ENCODE results near the gene NDUFV2. TPM values are rescaled to one million over a fixed set of nuclear protein-coding genes. Genes with fewer than 3 reads are reported as not detected.
A peak's percentile ranks its signal among the peaks of the same experiment; 100 is the strongest.

Gene NDUFV2
- total RNA-seq, 1 donor from 2014 or later: 69.0 TPM

- peak overlapping the region; percentile 66 for H3K4me3 ChIP-seq (ENCODE audit: low read depth, low read length)
- FAIRE-seq (no peak), DNase-seq (ENCODE audit: low read depth) (peak; percentile 52)
- no peaks in the 10 kb centered on the region for H3K36me3 ChIP-seq (ENCODE audit: control insufficient read depth, insufficient read depth, low read length)
- TF ChIP-seq, protein P1, sequence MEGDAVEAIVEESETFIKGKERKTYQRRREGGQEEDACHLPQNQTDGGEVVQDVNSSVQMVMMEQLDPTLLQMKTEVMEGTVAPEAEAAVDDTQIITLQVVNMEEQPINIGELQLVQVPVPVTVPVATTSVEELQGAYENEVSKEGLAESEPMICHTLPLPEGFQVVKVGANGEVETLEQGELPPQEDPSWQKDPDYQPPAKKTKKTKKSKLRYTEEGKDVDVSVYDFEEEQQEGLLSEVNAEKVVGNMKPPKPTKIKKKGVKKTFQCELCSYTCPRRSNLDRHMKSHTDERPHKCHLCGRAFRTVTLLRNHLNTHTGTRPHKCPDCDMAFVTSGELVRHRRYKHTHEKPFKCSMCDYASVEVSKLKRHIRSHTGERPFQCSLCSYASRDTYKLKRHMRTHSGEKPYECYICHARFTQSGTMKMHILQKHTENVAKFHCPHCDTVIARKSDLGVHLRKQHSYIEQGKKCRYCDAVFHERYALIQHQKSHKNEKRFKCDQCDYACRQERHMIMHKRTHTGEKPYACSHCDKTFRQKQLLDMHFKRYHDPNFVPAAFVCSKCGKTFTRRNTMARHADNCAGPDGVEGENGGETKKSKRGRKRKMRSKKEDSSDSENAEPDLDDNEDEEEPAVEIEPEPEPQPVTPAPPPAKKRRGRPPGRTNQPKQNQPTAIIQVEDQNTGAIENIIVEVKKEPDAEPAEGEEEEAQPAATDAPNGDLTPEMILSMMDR (IDR thresholded peaks at IDR 0.05; ENCODE audit: insufficient read depth, low read length, severe bottlenecking): no peak
- no peaks in the 10 kb centered on the region for H3K27me3 ChIP-seq (ENCODE audit: control insufficient read depth, insufficient read depth, low read length)
These were observed 926 bp downstream of the NDUFV2 start for GRCh38 chr18:9103376-9103873.

- no peak for FAIRE-seq
- peak; percentile 64 for DNase-seq (ENCODE audit: low read depth)
- TF ChIP-seq, protein P1 (IDR thresholded peaks at IDR 0.05; ENCODE audit: insufficient read depth, low read length, severe bottlenecking): no peak
- no peaks in the 10 kb centered on the region for H3K36me3 ChIP-seq (ENCODE audit: control insufficient read depth, insufficient read depth, low read length)
- H3K27me3 ChIP-seq (ENCODE audit: control insufficient read depth, insufficient read depth, low read length): no peaks in the 10 kb centered on the region
- H3K4me3 ChIP-seq (ENCODE audit: low read depth, low read length): peak overlapping the region; percentile 66
These were observed 1.9 kb downstream of the NDUFV2 start for GRCh38 chr18:9104244-9104901.

- no peaks in the 10 kb centered on the region for H3K36me3 ChIP-seq (ENCODE audit: control insufficient read depth, insufficient read depth, low read length)
- TF ChIP-seq, protein P1 (IDR thresholded peaks at IDR 0.05; ENCODE audit: insufficient read depth, low read length, severe bottlenecking): no peak
- H3K4me3 ChIP-seq (ENCODE audit: low read depth, low read length): no peak overlapping the region
- FAIRE-seq (no peak), DNase-seq (ENCODE audit: low read depth) (no peak)
- no peaks in the 10 kb centered on the region for H3K27me3 ChIP-seq (ENCODE audit: control insufficient read depth, insufficient read depth, low read length)
These were observed 2.9 kb downstream of the NDUFV2 start for GRCh38 chr18:9105420-9105819.

GRCh38 chr18:9106094-9106493 is 3.6 kb downstream of the NDUFV2 start:
- no peaks in the 10 kb centered on the region for H3K27me3 ChIP-seq (ENCODE audit: control insufficient read depth, insufficient read depth, low read length)
- no peak for FAIRE-seq
- H3K4me3 ChIP-seq (ENCODE audit: low read depth, low read length): no peak overlapping the region
- TF ChIP-seq, protein P1 (IDR thresholded peaks at IDR 0.05; ENCODE audit: insufficient read depth, low read length, severe bottlenecking): no peak
- DNase-seq (ENCODE audit: low read depth): no peak
- no peaks in the 10 kb centered on the region for H3K36me3 ChIP-seq (ENCODE audit: control insufficient read depth, insufficient read depth, low read length)

DNA sequence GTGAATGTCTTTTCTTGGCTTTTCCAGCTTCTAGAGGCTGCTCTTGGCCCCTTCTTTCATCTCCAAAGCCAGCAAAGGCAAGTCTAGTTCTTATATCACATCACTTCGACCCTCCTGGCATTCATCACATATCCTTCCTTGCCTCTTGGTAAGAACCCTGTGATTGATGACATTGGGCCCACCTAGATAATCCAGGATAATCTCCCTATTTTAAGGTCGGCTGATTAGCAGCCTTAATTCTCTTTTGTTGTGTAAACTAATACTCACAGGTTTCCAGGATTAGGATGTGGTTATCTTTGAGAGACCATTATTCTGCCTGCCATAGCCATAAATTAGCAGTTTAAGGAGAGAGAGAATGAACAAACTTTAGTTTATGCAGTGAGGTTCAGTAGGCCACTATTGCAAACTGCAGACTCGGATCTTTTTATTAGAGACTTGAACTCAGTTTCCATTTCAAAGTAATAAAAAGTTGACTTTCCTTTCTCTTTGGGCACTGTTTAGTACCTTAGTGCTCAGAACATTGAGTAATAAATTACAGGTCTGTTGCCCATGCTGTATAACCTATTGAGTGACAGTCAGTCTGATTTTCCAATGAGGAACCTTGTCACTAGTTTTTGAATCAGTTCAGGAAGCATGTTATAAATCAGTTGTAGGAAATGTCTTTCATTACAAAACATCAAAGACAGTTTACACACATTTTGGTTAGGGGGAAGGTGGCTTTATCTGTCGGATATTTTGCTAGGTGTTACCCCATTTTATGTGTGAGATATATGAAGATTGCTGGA is 4.5 kb downstream of the NDUFV2 start:
- TF ChIP-seq, protein P1 (IDR thresholded peaks at IDR 0.05; ENCODE audit: insufficient read depth, low read length, severe bottlenecking): no peak
- Histone ChIP-seq H3K4me3 (ENCODE audit: low read depth, low read length) (no peak overlapping the region), H3K36me3 (ENCODE audit: control insufficient read depth, insufficient read depth, low read length) (no peaks in the 10 kb centered on the region), H3K27me3 (ENCODE audit: control insufficient read depth, insufficient read depth, low read length) (no peaks in the 10 kb centered on the region)
- no peak for FAIRE-seq
- no peak for DNase-seq (ENCODE audit: low read depth)
